Activated CD4-positive, alpha-beta memory T cell treated with anti-CD3 and anti-CD28 coated beads for 36 hours (primary cell): ENCODE measurements around the gene RSRC1. TPM values are rescaled to one million over a fixed set of nuclear protein-coding genes. Genes with fewer than 3 reads are reported as not detected.
"Not testable (repeated sequence)": the region's sequence is repeated elsewhere in the genome, so short reads cannot be mapped to it uniquely, and the experiment has no call there.

Experiments used
- CTCF ChIA-PET: fragments of 350-600 bp; sonication (Branson Sonifier 250); formaldehyde crosslinking; loops from one replicate; lab custom pipeline; 2021; ENCODE audit warnings: antibody characterized with exemption, inconsistent platforms; lab: Charles Lee
- POLR2A ChIA-PET: fragments of 350-600 bp; sonication (Branson Sonifier 250); formaldehyde crosslinking; loops from one replicate; lab custom pipeline; 2021; ENCODE audit warnings: antibody characterized with exemption; lab: Charles Lee
- DNase-seq: peaks from one replicate; pipeline ENCODE4 v3.0.0-alpha.2; 2020
- H3K27ac Mint-ChIP-seq: one replicate; pipeline ENCODE4 v1.8.0; 2021; ENCODE audit warnings: mixed read lengths
- H3K27me3 Mint-ChIP-seq: one replicate; pipeline ENCODE4 v1.8.0; 2021; ENCODE audit warnings: mixed read lengths
- H3K36me3 Mint-ChIP-seq: one replicate; pipeline ENCODE4 v1.8.0; 2021; ENCODE audit warnings: mixed read lengths
- H3K4me1 Mint-ChIP-seq: one replicate; pipeline ENCODE4 v1.8.0; 2021; ENCODE audit warnings: low read depth, mixed read lengths
- H3K4me3 Mint-ChIP-seq: one replicate; pipeline ENCODE4 v1.8.0; 2021; ENCODE audit warnings: mild to moderate bottlenecking, mixed read lengths
- H3K9me3 Mint-ChIP-seq: one replicate; pipeline ENCODE4 v1.8.0; 2021; ENCODE audit warnings: mixed read lengths
- intact Hi-C: fragments of 100-400 bp; cut with micrococcal nuclease; formaldehyde crosslinking; loops from one replicate; pipeline ENCODE4 v1.15.1; 2023
- total RNA-seq, 2 experiments: library from RNA; stranded (reverse); gene quantifications; one replicate each; pipeline ENCODE4 v1.2.3, GENCODE V29; 2021

The RSRC1 gene
- total RNA-seq, 2 experiments from 2014 or later = 39.4 to 43.8 TPM

DNA sequence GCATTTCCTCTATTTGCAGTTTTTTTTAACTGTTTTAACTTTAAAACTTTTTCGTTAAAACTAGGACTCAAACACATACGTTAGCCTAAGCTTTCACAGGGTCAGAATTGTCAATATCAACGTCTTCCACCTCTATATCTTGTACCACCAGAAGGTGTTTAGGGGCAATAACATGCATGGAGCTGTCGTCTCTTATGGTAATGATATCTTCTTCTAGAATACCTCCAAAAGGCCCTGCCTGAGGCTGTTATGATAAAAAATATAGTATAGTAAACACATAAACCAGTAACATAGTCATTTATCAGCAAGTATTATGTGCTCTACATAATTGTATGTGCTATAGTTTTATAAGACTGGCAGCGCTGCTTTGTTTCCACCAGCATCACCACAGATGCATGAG lies 384.8 kb downstream of the RSRC1 start:
- ChIA-PET POLR2A (no interaction called here), CTCF (interaction anchor here (0.6 kb wide), 1 partner anchor 44 kb away, joined by 3 read pairs; no protein-coding TSS in a partner anchor)
- Mint-ChIP-seq H3K27me3 (no peaks in the 10 kb centered on the region), H3K9me3 (peaks cover 22% of the 10 kb centered on the region), H3K4me1 (no peaks in the 10 kb centered on the region), H3K27ac (no peak overlapping the region), H3K4me3 (no peak overlapping the region), H3K36me3 (peaks cover 8% of the 10 kb centered on the region)
- intact Hi-C loops = no loop called here
- DNase-seq = no peak

DNA sequence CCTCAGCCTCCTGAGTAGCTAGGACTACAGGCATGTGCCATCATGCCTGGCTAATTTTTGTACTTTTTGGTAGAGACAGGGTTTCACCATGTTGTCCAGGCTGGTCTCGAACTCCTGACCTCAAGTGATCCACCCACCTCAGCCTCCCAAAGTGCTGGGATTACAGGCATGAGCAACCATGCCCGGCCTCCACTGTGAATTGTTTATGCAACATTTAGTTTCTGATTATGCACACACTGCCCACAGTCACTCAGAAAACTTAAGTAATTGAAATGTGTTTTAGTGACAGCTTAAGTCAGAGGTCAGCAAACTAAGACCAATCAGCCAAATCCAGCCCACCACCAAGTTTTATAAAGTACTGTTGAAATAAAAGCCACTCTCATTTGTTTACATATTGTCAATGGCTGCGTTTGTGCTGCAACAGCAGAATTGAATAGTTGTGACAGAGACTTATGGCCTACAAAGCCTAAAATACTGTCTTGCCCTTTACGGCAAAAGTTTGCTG lies 385.6 kb downstream of the RSRC1 start:
- H3K4me1 Mint-ChIP-seq, DNase-seq, H3K4me3 Mint-ChIP-seq: not testable (repeated sequence)

DNA sequence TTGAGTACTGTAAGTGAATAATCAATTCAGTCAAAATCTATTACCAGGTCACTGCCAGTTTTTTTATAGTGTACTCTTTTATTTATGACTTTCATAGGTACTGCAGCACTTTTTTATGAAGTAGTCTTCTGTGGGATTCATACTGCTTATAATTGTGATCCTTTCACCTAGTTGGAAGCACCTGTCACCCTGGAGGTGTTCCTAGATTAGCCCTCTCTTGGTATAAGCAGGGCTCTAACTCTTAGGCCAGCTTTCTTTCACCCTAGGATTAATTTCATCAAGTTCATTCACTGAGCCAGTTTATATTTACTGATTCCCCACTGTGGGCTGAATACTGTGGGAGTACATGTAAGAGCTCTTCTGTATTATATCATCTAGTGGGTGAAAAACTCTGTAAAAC lies 395.2 kb downstream of the RSRC1 start:
- H3K4me1 Mint-ChIP-seq = no peaks in the 10 kb centered on the region
- no peak overlapping the region for H3K4me3 Mint-ChIP-seq
- peaks cover 12% of the 10 kb centered on the region for H3K9me3 Mint-ChIP-seq
- H3K36me3 Mint-ChIP-seq = peaks cover 9% of the 10 kb centered on the region
- no peak for DNase-seq
- ChIA-PET CTCF (no interaction called here), POLR2A (no interaction called here)
- intact Hi-C loops = no loop called here
- H3K27me3 Mint-ChIP-seq = no peaks in the 10 kb centered on the region
- H3K27ac Mint-ChIP-seq = no peak overlapping the region

More for the DNA sequence above, 385.6 kb downstream of the RSRC1 start:
- intact Hi-C loops, H3K27me3 Mint-ChIP-seq, H3K27ac Mint-ChIP-seq, CTCF ChIA-PET, POLR2A ChIA-PET: not testable (repeated sequence)
- peaks cover 12% of the 10 kb centered on the region for H3K36me3 Mint-ChIP-seq
- H3K9me3 Mint-ChIP-seq = peaks cover 27% of the 10 kb centered on the region

DNA sequence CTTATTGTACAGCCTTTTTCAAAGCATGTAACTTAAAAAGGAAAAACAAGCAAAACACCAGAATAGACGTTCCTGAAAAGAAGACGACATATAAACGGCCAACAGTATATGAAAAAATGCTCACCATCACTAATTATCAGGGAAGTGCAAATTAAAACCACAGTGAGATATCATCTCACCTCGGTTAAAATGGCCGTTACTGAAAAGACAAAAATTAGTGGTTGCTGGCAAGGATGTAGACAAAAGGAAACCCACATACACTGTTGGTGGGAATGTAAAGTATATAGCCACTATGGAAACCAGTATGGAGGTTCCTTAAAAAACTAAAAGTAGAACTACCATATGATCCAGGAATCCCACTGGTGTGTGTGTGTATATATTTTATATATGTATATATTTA lies 396.6 kb downstream of the RSRC1 start:
- POLR2A ChIA-PET = no interaction called here
- CTCF ChIA-PET = no interaction called here
- Mint-ChIP-seq H3K27me3 (no peaks in the 10 kb centered on the region), H3K4me1 (no peaks in the 10 kb centered on the region), H3K36me3 (peaks cover 8% of the 10 kb centered on the region), H3K27ac (no peak overlapping the region), H3K4me3 (no peak overlapping the region), H3K9me3 (peaks cover 13% of the 10 kb centered on the region)
- intact Hi-C loops = no loop called here
- DNase-seq = no peak

DNA sequence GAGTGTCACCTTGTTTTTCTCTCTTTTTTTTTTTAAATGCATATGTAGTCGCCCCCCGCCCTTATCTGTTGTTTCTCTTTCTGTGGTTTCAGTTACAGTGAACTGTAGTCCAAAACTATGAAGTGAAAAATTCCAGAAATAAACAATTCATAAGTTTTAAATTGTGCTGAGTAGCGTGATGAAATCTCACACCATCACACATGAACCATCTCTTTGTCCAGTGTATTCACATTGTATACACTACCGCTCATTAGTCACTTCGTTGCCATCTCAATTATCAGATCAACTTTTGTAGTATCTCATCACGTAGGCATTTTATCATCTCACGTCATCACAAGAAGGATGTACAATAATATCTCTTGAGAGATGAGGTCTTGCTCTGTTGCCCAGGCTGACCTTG lies 398.6 kb downstream of the RSRC1 start:
- Mint-ChIP-seq H3K27ac (no peak overlapping the region), H3K27me3 (no peaks in the 10 kb centered on the region), H3K4me1 (no peaks in the 10 kb centered on the region), H3K9me3 (peaks cover 18% of the 10 kb centered on the region), H3K36me3 (peaks cover 10% of the 10 kb centered on the region), H3K4me3 (no peak overlapping the region)
- POLR2A ChIA-PET = no interaction called here
- DNase-seq = no peak
- intact Hi-C loops = no loop called here
- CTCF ChIA-PET = no interaction called here

DNA sequence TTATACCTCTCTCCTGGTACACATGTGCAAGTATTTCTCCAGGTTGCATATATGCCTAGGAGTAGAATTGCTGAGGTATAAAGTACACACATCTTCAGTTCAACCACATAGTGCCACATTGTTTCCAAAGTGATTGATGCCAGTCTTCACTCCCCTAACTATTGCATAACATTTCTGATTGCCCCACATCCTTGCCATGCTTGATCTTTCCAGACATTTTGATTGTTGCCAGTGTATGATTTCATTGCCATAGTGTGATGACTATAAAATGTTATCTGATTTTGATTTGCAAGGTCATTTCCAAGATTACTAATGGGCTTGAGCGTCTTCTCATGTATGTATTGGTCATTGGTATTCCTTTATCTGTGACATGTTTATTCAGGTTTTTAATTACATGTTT lies 400.0 kb downstream of the RSRC1 start:
- CTCF ChIA-PET = interaction anchor here (0.6 kb wide), 1 partner anchor 391 kb away, joined by 3 read pairs; no protein-coding TSS in a partner anchor
- no peaks in the 10 kb centered on the region for H3K27me3 Mint-ChIP-seq
- peaks cover 29% of the 10 kb centered on the region for H3K9me3 Mint-ChIP-seq
- POLR2A ChIA-PET = no interaction called here
- H3K36me3 Mint-ChIP-seq = peaks cover 13% of the 10 kb centered on the region
- intact Hi-C loops = no loop called here
- no peaks in the 10 kb centered on the region for H3K4me1 Mint-ChIP-seq
- H3K4me3 Mint-ChIP-seq = no peak overlapping the region
- DNase-seq = no peak
- H3K27ac Mint-ChIP-seq = no peak overlapping the region

DNA sequence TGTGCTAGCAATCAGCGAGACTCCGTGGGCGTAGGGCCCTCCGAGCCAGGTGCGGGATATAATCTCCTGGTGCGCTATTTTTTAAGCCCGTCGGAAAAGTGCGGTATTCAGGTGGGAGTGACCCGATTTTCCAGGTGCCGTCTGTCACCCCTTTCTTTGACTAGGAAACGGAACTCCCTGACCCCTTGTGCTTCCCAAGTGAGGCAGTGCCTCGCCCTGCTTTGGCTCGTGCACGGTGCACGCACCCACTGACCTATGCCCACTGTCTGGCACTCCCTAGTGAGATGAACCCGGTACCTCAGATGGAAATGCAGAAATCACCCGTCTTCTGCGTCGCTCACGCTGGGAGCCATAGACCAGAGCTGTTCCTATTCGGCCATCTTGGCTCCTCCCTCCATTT lies 406.8 kb downstream of the RSRC1 start:
- H3K4me1 Mint-ChIP-seq, H3K36me3 Mint-ChIP-seq, DNase-seq, H3K27ac Mint-ChIP-seq, H3K4me3 Mint-ChIP-seq, intact Hi-C loops, H3K27me3 Mint-ChIP-seq, CTCF ChIA-PET, POLR2A ChIA-PET: not testable (repeated sequence)
- peaks cover 20% of the 10 kb centered on the region for H3K9me3 Mint-ChIP-seq

DNA sequence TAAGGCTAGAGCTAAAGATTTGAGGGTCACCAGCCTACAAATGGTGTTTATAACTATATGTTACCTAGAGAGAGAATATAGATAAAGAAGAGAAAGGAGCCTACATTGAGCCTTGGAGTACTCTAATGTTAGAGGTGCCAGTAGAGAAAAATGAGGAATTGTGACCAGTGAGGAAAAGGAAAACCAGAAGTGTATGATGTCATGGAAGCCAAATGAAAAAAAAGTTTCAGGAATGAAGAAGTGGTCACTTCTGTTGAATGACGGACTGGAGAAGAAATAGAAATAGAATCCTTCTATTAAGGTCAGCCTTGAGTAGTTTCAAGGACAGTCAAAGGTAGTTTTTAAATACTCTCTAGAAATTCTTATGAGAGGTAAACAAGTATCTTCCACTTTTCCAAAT lies 409.9 kb downstream of the RSRC1 start:
- Mint-ChIP-seq H3K9me3 (peaks cover 5% of the 10 kb centered on the region), H3K27me3 (no peaks in the 10 kb centered on the region), H3K27ac (no peak overlapping the region), H3K4me3 (no peak overlapping the region), H3K36me3 (peaks cover 5% of the 10 kb centered on the region), H3K4me1 (no peaks in the 10 kb centered on the region)
- ChIA-PET POLR2A (no interaction called here), CTCF (no interaction called here)
- intact Hi-C loops = no loop called here
- no peak for DNase-seq

DNA sequence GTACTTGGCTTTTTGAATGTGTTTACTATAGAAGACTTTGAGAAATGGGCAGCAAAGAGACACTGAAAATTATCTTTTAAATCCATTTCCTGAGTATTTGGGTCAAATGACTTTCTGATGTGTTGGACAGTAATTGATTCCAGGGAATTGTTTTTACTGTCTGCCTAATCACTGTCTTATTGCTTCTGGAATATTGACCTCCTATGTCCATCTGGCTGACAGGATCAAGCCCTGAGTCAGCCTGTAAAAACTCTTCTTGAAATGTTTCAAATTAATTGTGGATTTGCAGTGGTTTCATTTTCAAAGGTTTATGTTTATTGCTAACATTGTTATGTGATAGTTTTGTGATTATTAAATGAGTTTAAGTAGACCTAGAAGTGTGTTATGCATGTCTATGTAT lies 410.5 kb downstream of the RSRC1 start:
- Mint-ChIP-seq H3K9me3 (no peaks in the 10 kb centered on the region), H3K4me3 (no peak overlapping the region), H3K27ac (no peak overlapping the region), H3K4me1 (no peaks in the 10 kb centered on the region), H3K36me3 (peaks cover 4% of the 10 kb centered on the region), H3K27me3 (no peaks in the 10 kb centered on the region)
- POLR2A ChIA-PET = no interaction called here
- intact Hi-C loops = no loop called here
- CTCF ChIA-PET = no interaction called here
- DNase-seq = no peak

DNA sequence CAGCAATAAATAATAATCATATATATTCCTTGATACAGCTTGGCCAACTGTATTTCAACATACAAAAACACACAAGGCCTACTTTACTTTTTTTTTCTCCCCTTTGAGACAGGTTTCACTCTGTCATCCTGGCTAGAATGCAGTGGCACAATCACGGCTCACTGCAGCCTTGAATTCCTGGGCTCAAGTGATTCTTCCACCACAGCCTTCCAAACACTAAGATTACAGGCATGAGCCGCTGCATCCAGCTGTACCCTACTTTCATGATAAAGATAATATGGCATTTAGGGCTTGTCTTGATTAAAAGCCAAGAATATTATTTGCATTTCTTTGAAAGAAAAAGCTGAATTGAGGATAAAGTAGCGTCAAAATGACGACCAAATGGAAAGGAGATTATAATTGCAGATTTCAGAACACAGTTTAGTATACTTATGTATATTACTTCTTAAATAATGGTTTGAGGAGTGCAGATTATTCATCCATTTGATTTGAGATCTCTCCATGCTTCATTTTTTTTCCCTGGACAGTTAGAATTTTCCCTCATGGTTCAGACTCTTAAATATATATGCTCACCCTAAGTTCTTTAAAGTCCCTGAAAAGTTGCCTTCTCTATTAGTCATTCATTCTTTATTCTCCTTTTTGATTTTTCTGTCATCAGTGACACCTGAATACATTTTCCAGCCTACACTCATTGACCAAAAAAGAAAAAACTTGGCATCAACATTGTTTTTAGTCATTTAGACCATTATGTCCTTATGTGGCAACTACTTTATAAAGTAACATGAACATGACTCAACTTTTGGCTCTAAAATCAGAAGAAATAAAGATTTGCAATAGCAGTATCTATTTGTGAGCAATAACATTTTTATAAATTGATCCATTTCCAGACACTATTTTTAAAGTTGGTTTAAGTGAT lies 412.6 kb downstream of the RSRC1 start:
- intact Hi-C loops = no loop called here
- CTCF ChIA-PET = no interaction called here
- Mint-ChIP-seq H3K4me3 (no peak overlapping the region), H3K36me3 (no peaks in the 10 kb centered on the region), H3K27me3 (no peaks in the 10 kb centered on the region), H3K9me3 (no peaks in the 10 kb centered on the region), H3K27ac (no peak overlapping the region), H3K4me1 (no peaks in the 10 kb centered on the region)
- POLR2A ChIA-PET = no interaction called here
- no peak for DNase-seq

DNA sequence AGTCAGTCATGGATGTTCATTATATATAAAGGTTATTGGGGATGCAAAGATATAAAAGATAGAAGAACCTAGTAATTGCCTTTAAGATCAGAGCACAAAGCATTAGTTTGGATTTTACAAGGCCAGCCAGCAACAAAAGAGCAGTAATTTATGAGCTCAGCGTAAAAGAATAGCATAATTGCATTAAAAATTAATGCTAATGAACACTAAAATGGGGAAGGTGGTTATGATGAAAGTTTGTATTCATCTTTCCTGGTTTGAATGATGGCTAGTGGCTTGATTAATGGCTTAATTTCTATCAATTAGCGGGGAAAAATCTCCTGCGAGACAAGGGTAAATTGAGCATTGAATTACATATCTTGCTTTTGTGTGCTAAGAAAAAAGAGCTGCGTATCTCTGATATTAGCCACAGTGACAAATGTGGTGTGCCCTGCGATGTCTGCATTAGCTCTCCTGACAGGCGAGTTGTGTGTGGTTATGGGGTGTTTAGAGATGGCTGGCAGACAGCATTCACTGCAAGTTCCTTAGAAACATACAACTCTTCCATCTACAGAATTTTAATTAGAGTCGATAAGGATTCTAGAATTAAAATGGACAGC lies 418.3 kb downstream of the RSRC1 start:
- H3K27ac Mint-ChIP-seq = no peak overlapping the region
- H3K27me3 Mint-ChIP-seq = no peaks in the 10 kb centered on the region
- no peak for DNase-seq
- H3K4me3 Mint-ChIP-seq = no peak overlapping the region
- intact Hi-C loops = no loop called here
- H3K36me3 Mint-ChIP-seq = no peaks in the 10 kb centered on the region
- CTCF ChIA-PET = no interaction called here
- POLR2A ChIA-PET = no interaction called here
- H3K9me3 Mint-ChIP-seq = no peaks in the 10 kb centered on the region
- H3K4me1 Mint-ChIP-seq = no peaks in the 10 kb centered on the region

DNA sequence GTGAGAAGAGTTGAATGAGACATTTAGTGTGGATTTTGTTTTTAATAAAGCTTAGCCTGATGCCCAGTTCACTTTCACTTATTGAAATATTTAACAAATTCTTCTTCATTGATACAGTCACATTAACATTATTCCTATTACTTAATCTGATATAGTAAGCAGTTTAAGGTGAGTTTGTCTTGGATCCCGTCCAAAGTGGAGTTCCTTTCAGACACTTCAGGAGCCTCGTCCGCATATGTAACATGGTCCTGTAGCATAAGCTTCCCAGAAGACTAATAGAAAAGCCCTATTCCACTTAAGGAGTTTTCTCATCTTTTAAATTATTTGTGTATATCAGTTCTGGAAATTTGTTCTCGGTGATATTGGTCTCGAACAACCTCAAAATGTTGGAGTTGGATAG lies 421.4 kb downstream of the RSRC1 start:
- H3K27me3 Mint-ChIP-seq = no peaks in the 10 kb centered on the region
- H3K4me3 Mint-ChIP-seq = no peak overlapping the region
- no peaks in the 10 kb centered on the region for H3K9me3 Mint-ChIP-seq
- H3K36me3 Mint-ChIP-seq = no peaks in the 10 kb centered on the region
- CTCF ChIA-PET = interaction anchor here (0.7 to 3.4 kb wide), 5 partner anchors 9 to 998 kb away, joined by 3 to 12 read pairs (median 4); no protein-coding TSS in a partner anchor
- no peak for DNase-seq
- intact Hi-C loops = loop anchor here (10.0 kb wide), 2 partner anchors 427 to 667 kb away; partner anchors contain the start of gene SHOX2
- no peak overlapping the region for H3K27ac Mint-ChIP-seq
- no peaks in the 10 kb centered on the region for H3K4me1 Mint-ChIP-seq
- POLR2A ChIA-PET = no interaction called here
